Fibroblast of lung (primary cell): ENCODE results near the gene SYN1. TPM values are rescaled to one million over a fixed set of nuclear protein-coding genes. Genes with fewer than 3 reads are reported as not detected.

ENCODE experiments used
- DNase-seq, 2 donors: peaks; one replicate each; pipeline versions ENCODE4 v3.0.0 to v3.0.0-alpha.2; 2010; ENCODE audit warnings: low read depth in 2 of 2
- H2AFZ ChIP-seq: 2 replicates; pipeline ENCODE4 v1.5.1; 2012; ENCODE audit warnings: low read length, control low read depth, inconsistent platforms
- H3K27ac ChIP-seq: 2 replicates; pipeline ENCODE4 v1.5.1; 2011; ENCODE audit warnings: low read length, control low read depth; ENCODE audit not compliant: insufficient read depth
- H3K27me3 ChIP-seq: 2 replicates; pipeline ENCODE4 v1.5.1; 2011; ENCODE audit warnings: mild to moderate bottlenecking, low read length; ENCODE audit not compliant: control insufficient read depth, insufficient read depth
- H3K36me3 ChIP-seq: 2 replicates; pipeline ENCODE4 v1.5.1; 2011; ENCODE audit warnings: low read length; ENCODE audit not compliant: control insufficient read depth, insufficient read depth
- H3K4me1 ChIP-seq: 2 replicates; pipeline ENCODE4 v1.5.1; 2011; ENCODE audit warnings: low read length; ENCODE audit not compliant: control insufficient read depth, insufficient read depth; ENCODE audit errors: extremely low read depth
- H3K4me2 ChIP-seq: 2 replicates; pipeline ENCODE4 v1.5.1; 2011; ENCODE audit warnings: low read length, control low read depth; ENCODE audit not compliant: insufficient read depth; ENCODE audit errors: extremely low read depth
- H3K4me3 ChIP-seq, 4 experiments: fragments of 200-600 bp in 1 of 4; sonication (generic) in 1 of 4; replicated peaks in 1 of 4; 2 replicates each; pipeline ENCODE4 v1.5.1; 2011 to 2016; ENCODE audit warnings: low read length in 4 of 4, low read depth in 3 of 4, mild to moderate bottlenecking in 3 of 4, control low read depth in 2 of 4, inconsistent platforms in 1 of 4, mixed read lengths in 1 of 4; ENCODE audit not compliant: insufficient read depth in 1 of 4; ENCODE audit errors: control extremely low read depth in 1 of 4
- H3K79me2 ChIP-seq: 2 replicates; pipeline ENCODE4 v1.5.1; 2012; ENCODE audit warnings: mild to moderate bottlenecking, low read length, inconsistent platforms; ENCODE audit not compliant: control insufficient read depth, insufficient read depth
- H3K9ac ChIP-seq: 2 replicates; pipeline ENCODE4 v1.5.1; 2011; ENCODE audit warnings: mild to moderate bottlenecking, low read length, control low read depth; ENCODE audit not compliant: insufficient read depth
- H3K9me3 ChIP-seq: 2 replicates; pipeline ENCODE4 v1.5.1; 2012; ENCODE audit warnings: low read depth, low read length; ENCODE audit not compliant: control insufficient read depth, insufficient read depth
- H4K20me1 ChIP-seq: 2 replicates; pipeline ENCODE4 v1.5.1; 2011; ENCODE audit warnings: low read length; ENCODE audit not compliant: control insufficient read depth, insufficient read depth; ENCODE audit errors: extremely low read depth
- CTCF ChIP-seq, 2 donors: IDR thresholded peaks in 1 of 2; conservative IDR thresholded peaks in 1 of 2; 1 replicate in 1 of 2; 2 replicates in 1 of 2; pipeline ENCODE4 v1.5.1; 2011 to 2012; ENCODE audit warnings: low read length in 2 of 2, control low read depth in 1 of 2, inconsistent platforms in 1 of 2, low read depth in 1 of 2, mild to moderate bottlenecking in 1 of 2
- EZH2 ChIP-seq: IDR thresholded peaks from 2 replicates; pipeline ENCODE4 v1.5.1; 2012; ENCODE audit warnings: low read length, control low read depth, mild to moderate bottlenecking; ENCODE audit errors: missing control alignments
- polyA plus RNA-seq, 2 donors: library from polyadenylated mRNA; depleted of rRNA in 1 of 2; stranded (reverse) in 1 of 2; unstranded in 1 of 2; fragments of >200 nt; gene quantifications; 2 replicates each; pipeline ENCODE4 v1.2.1, GENCODE V29; 2011 to 2012; ENCODE audit warnings: missing spikeins in 1 of 2
- total RNA-seq: library from RNA; depleted of rRNA; stranded (reverse); fragments of >200 nt; gene quantifications from 2 replicates; pipeline ENCODE4 v1.2.1, GENCODE V29; 2014

SYN1 gene
- total and polyA plus RNA-seq, 2 donors (not counting 1 experiment from before 2014, with no cell fraction given) = 0.17 to 0.56 TPM

- DNase-seq = no peak
Measured at GRCh38 chrX:47568656-47569295, 50.9 kb downstream of the SYN1 start.

GRCh38 chrX:47566841-47567240 lies 52.8 kb downstream of the SYN1 start:
- TF ChIP-seq CTCF (conservative IDR thresholded peaks at IDR 0.05 in 1 of 2, IDR thresholded peaks at IDR 0.05 in 1 of 2; ENCODE audit: low read depth in 1 of 2, low read length in 2 of 2) (no peak), EZH2 (no peak)
- Histone ChIP-seq H3K27me3 (no peaks in the 10 kb centered on the region), H3K79me2 (peaks cover 11% of the 10 kb centered on the region), H3K9me3 (no peaks in the 10 kb centered on the region), H3K36me3 (peaks cover 3% of the 10 kb centered on the region), H3K4me2 (no peak overlapping the region), H4K20me1 (no peaks in the 10 kb centered on the region), H3K4me3 (no peak overlapping the region), H3K27ac (no peak overlapping the region), H2AFZ (no peak overlapping the region), H3K9ac (no peak overlapping the region), H3K4me1 (no peaks in the 10 kb centered on the region)
- DNase-seq = no peak

More at GRCh38 chrX:47568656-47569295, 50.9 kb downstream of the SYN1 start:
- H3K79me2 ChIP-seq = no peaks in the 10 kb centered on the region
- no peak overlapping the region for H2AFZ ChIP-seq
- no peak overlapping the region for H3K4me2 ChIP-seq
- peaks cover 3% of the 10 kb centered on the region for H3K36me3 ChIP-seq
- peak; percentile 16 to 38 for TF ChIP-seq CTCF (conservative IDR thresholded peaks at IDR 0.05 in 1 of 2, IDR thresholded peaks at IDR 0.05 in 1 of 2; ENCODE audit: low read depth in 1 of 2, low read length in 2 of 2)
- no peak for TF ChIP-seq EZH2
- H3K4me3 ChIP-seq = no peak overlapping the region
- no peaks in the 10 kb centered on the region for H4K20me1 ChIP-seq
- no peaks in the 10 kb centered on the region for H3K9me3 ChIP-seq
- no peak overlapping the region for H3K9ac ChIP-seq
- H3K27me3 ChIP-seq = no peaks in the 10 kb centered on the region
- H3K27ac ChIP-seq = no peak overlapping the region
- H3K4me1 ChIP-seq = no peaks in the 10 kb centered on the region

GRCh38 chrX:47564438-47565085 lies 55.1 kb downstream of the SYN1 start:
- Histone ChIP-seq H3K4me2 (no peak overlapping the region), H3K27me3 (no peaks in the 10 kb centered on the region), H3K9me3 (no peaks in the 10 kb centered on the region), H3K4me3 (no peak overlapping the region), H4K20me1 (no peaks in the 10 kb centered on the region), H3K9ac (no peak overlapping the region), H3K27ac (no peak overlapping the region), H2AFZ (no peak overlapping the region), H3K79me2 (peaks cover 15% of the 10 kb centered on the region), H3K4me1 (no peaks in the 10 kb centered on the region), H3K36me3 (peaks cover 3% of the 10 kb centered on the region)
- no peak for DNase-seq
- TF ChIP-seq CTCF (conservative IDR thresholded peaks at IDR 0.05 in 1 of 2, IDR thresholded peaks at IDR 0.05 in 1 of 2; ENCODE audit: low read depth in 1 of 2, low read length in 2 of 2) (no peak), EZH2 (no peak)
